SK-N-SH treated with all-trans-retinoic acid at 6 μM for 48 hours (cell line): Measurements from ENCODE around the gene RTF2.
"Not testable (repeated sequence)": the region's sequence is repeated elsewhere in the genome, so short reads cannot be mapped to it uniquely, and the experiment has no call there.

Experiments
- ATAC-seq: fragments of 200-7000 bp; cut with Tn5 transposase; 3 replicates; pipeline ENCODE4 v1.9.1; 2020; ENCODE audit warnings: mild to moderate bottlenecking, moderate library complexity
- CREB5 ChIP-seq: fragments of 250-450 bp; sonication (Bioruptor Pico); IDR thresholded peaks from 2 replicates; pipeline ENCODE4 v1.5.1; 2020; ENCODE audit warnings: low read depth, mild to moderate bottlenecking, moderate library complexity
- CSDC2 ChIP-seq: fragments of 250-450 bp; sonication (Bioruptor Pico); IDR thresholded peaks from 2 replicates; pipeline ENCODE4 v1.5.0; 2020; ENCODE audit warnings: mild to moderate bottlenecking, moderate library complexity
- CSRNP3 ChIP-seq: fragments of 250-450 bp; sonication (Bioruptor Pico); IDR thresholded peaks from 2 replicates; pipeline ENCODE4 v1.5.1; 2021; ENCODE audit warnings: mild to moderate bottlenecking, moderate library complexity
- ESRRG ChIP-seq: fragments of 250-450 bp; sonication (Bioruptor Pico); IDR thresholded peaks from 2 replicates; pipeline ENCODE4 v1.6.1; 2021; ENCODE audit warnings: mild to moderate bottlenecking
- GLIS3 ChIP-seq: fragments of 250-450 bp; sonication (Bioruptor Pico); IDR thresholded peaks from 2 replicates; pipeline ENCODE4 v1.5.0; 2020; ENCODE audit warnings: mild to moderate bottlenecking, moderate library complexity
- ISL1 ChIP-seq: fragments of 250-450 bp; sonication (Bioruptor Pico); IDR thresholded peaks from 2 replicates; pipeline ENCODE4 v2.1.2; 2022; ENCODE audit warnings: mild to moderate bottlenecking, moderate library complexity
- OSR1 ChIP-seq: fragments of 250-450 bp; sonication (Bioruptor Pico); IDR thresholded peaks from 2 replicates; pipeline ENCODE4 v1.8.0; 2022; ENCODE audit warnings: moderate library complexity, mild to moderate bottlenecking, inconsistent platforms
- PPARA ChIP-seq: fragments of 250-450 bp; sonication (Bioruptor Pico); IDR thresholded peaks from 2 replicates; pipeline ENCODE4 v1.5.0; 2020; ENCODE audit warnings: mild to moderate bottlenecking, borderline replicate concordance
- RARB ChIP-seq: fragments of 250-450 bp; sonication (Bioruptor Pico); IDR thresholded peaks from 2 replicates; pipeline ENCODE4 v1.8.0; 2021; ENCODE audit warnings: mild to moderate bottlenecking, moderate library complexity
- SNAI2 ChIP-seq: fragments of 250-450 bp; sonication (Bioruptor Pico); IDR thresholded peaks from 2 replicates; pipeline ENCODE4 v1.5.0; 2020; ENCODE audit warnings: mild to moderate bottlenecking, moderate library complexity
- TCF4 ChIP-seq: fragments of 250-450 bp; sonication (Bioruptor Pico); IDR thresholded peaks from 2 replicates; pipeline ENCODE4 v1.8.0; 2021; ENCODE audit warnings: mild to moderate bottlenecking, moderate library complexity, borderline replicate concordance
- TOX ChIP-seq: fragments of 250-450 bp; sonication (Bioruptor Pico); IDR thresholded peaks from 2 replicates; pipeline ENCODE4 v1.8.0; 2021; ENCODE audit warnings: mild to moderate bottlenecking, moderate library complexity, borderline replicate concordance
- ZC3H10 ChIP-seq: fragments of 250-450 bp; sonication (Bioruptor Pico); IDR thresholded peaks from 2 replicates; pipeline ENCODE4 v1.5.1; 2021; ENCODE audit warnings: mild to moderate bottlenecking, moderate library complexity
- ZFP3 ChIP-seq: fragments of 250-450 bp; sonication (Bioruptor Pico); IDR thresholded peaks from 2 replicates; pipeline ENCODE4 v1.5.0; 2020; ENCODE audit warnings: mild to moderate bottlenecking, moderate library complexity
- ZFP30 ChIP-seq: fragments of 450-650 bp; formaldehyde crosslinking; IDR thresholded peaks from 2 replicates; pipeline ENCODE4 v1.5.0; 2022; ENCODE audit warnings: mild to moderate bottlenecking, moderate library complexity
- ZNF565 ChIP-seq: fragments of 450-650 bp; formaldehyde crosslinking; conservative IDR thresholded peaks from 2 replicates; pipeline ENCODE4 v1.5.0; 2020; ENCODE audit warnings: low read depth, mild to moderate bottlenecking, moderate library complexity
- ZNF70 ChIP-seq: fragments of 450-650 bp; formaldehyde crosslinking; IDR thresholded peaks from 2 replicates; pipeline ENCODE4 v1.5.0; 2020; ENCODE audit warnings: mild to moderate bottlenecking, moderate library complexity
- ZNF8 ChIP-seq: fragments of 450-650 bp; formaldehyde crosslinking; IDR thresholded peaks from 2 replicates; pipeline ENCODE4 v1.5.0; 2020; ENCODE audit warnings: mild to moderate bottlenecking, moderate library complexity
- TF ChIP-seq, protein P1 (sequence below): fragments of 250-450 bp; sonication (Bioruptor Pico); IDR thresholded peaks from 2 replicates; pipeline ENCODE4 v1.5.0; 2020; ENCODE audit warnings: mild to moderate bottlenecking, moderate library complexity
- TF ChIP-seq, protein P2 (sequence below): fragments of 250-450 bp; sonication (Bioruptor Pico); IDR thresholded peaks from 2 replicates; pipeline ENCODE4 v1.8.0; 2021; ENCODE audit warnings: low read depth, mild to moderate bottlenecking, moderate library complexity, borderline replicate concordance

RTF2 gene

GRCh38 chr20:56519551-56519950 lies 51.1 kb downstream of the RTF2 start:
- TF ChIP-seq, protein P1, sequence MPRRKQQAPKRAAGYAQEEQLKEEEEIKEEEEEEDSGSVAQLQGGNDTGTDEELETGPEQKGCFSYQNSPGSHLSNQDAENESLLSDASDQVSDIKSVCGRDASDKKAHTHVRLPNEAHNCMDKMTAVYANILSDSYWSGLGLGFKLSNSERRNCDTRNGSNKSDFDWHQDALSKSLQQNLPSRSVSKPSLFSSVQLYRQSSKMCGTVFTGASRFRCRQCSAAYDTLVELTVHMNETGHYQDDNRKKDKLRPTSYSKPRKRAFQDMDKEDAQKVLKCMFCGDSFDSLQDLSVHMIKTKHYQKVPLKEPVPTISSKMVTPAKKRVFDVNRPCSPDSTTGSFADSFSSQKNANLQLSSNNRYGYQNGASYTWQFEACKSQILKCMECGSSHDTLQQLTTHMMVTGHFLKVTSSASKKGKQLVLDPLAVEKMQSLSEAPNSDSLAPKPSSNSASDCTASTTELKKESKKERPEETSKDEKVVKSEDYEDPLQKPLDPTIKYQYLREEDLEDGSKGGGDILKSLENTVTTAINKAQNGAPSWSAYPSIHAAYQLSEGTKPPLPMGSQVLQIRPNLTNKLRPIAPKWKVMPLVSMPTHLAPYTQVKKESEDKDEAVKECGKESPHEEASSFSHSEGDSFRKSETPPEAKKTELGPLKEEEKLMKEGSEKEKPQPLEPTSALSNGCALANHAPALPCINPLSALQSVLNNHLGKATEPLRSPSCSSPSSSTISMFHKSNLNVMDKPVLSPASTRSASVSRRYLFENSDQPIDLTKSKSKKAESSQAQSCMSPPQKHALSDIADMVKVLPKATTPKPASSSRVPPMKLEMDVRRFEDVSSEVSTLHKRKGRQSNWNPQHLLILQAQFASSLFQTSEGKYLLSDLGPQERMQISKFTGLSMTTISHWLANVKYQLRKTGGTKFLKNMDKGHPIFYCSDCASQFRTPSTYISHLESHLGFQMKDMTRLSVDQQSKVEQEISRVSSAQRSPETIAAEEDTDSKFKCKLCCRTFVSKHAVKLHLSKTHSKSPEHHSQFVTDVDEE: no peak
- TF ChIP-seq, protein P2, sequence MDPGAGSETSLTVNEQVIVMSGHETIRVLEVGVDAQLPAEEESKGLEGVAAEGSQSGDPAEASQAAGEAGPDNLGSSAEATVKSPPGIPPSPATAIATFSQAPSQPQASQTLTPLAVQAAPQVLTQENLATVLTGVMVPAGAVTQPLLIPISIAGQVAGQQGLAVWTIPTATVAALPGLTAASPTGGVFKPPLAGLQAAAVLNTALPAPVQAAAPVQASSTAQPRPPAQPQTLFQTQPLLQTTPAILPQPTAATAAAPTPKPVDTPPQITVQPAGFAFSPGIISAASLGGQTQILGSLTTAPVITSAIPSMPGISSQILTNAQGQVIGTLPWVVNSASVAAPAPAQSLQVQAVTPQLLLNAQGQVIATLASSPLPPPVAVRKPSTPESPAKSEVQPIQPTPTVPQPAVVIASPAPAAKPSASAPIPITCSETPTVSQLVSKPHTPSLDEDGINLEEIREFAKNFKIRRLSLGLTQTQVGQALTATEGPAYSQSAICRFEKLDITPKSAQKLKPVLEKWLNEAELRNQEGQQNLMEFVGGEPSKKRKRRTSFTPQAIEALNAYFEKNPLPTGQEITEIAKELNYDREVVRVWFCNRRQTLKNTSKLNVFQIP (CRISPR knock-in tag): no peak
- no peak for TF ChIP-seq ZC3H10 (CRISPR knock-in tag)
- no peak for TF ChIP-seq ZFP30 (CRISPR knock-in tag)
- TF ChIP-seq CREB5 (CRISPR knock-in tag): no peak
- no peak for TF ChIP-seq TCF4 (CRISPR knock-in tag)
- TF ChIP-seq OSR1 (CRISPR knock-in tag): no peak
- TF ChIP-seq GLIS3 (CRISPR knock-in tag): no peak
- no peak for TF ChIP-seq ZNF8 (CRISPR knock-in tag)
- TF ChIP-seq CSRNP3 (CRISPR knock-in tag): no peak
- TF ChIP-seq ESRRG (CRISPR knock-in tag): no peak
- no peak for TF ChIP-seq ISL1 (CRISPR knock-in tag)
- TF ChIP-seq PPARA: no peak
- TF ChIP-seq ZNF70: no peak
- TF ChIP-seq SNAI2 (CRISPR knock-in tag): no peak
- TF ChIP-seq CSDC2 (CRISPR knock-in tag): no peak
- ATAC-seq: no peak

DNA sequence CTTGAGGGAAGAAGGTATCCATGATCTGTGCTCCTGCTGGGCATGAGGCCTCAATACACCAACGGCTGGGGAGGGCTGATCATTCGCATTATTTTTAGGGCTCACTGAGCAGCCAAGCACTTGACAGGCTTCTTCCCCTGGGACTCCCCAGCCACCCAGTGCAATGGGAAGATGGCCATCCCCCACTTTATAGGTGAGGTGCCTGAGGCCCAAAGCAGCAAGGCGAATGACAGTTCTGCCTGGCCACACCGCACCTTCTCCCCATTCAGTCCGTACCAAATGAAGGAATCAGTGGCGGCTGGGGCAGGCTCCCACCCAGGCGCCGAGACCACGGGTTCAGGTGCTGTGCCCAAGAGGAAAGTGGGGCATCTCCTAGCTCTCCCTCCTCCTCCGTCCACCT lies 51.8 kb downstream of the RTF2 start:
- no peak for TF ChIP-seq GLIS3 (CRISPR knock-in tag)
- TF ChIP-seq, protein P2 (CRISPR knock-in tag): no peak
- TF ChIP-seq TOX (CRISPR knock-in tag): no peak
- TF ChIP-seq RARB (CRISPR knock-in tag): no peak
- ATAC-seq: no peak

GRCh38 chr20:56520746-56521354 lies 52.4 kb downstream of the RTF2 start:
- not testable (repeated sequence) for ATAC-seq

DNA sequence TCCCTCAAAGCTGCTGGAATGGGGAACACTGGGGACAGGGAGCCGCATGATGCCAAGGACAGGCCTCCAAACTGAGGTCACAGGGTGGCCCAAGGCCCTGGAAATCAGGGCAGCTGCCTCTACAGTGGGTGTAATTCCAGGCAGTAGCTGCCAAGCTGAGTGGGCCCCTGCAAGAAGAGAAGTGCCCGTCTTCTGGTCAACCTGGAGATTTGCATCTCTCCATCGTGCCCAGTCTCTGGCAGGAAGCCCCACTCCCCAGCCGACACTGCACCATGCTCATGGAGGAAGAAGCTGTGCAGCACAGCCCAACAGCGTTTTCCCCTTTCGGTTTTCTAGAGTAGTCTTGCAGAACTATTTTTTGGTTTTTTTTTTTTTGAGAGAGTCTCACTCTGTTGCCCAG lies 53.9 kb downstream of the RTF2 start:
- TF ChIP-seq ZNF565: no peak
- no peak for TF ChIP-seq CSDC2 (CRISPR knock-in tag)
- no peak for TF ChIP-seq RARB (CRISPR knock-in tag)
- TF ChIP-seq TOX (CRISPR knock-in tag): no peak
- TF ChIP-seq ESRRG (CRISPR knock-in tag): no peak
- no peak for TF ChIP-seq CSRNP3 (CRISPR knock-in tag)
- no peak for TF ChIP-seq ZFP3 (CRISPR knock-in tag)
- ATAC-seq: peak; percentile 39

DNA sequence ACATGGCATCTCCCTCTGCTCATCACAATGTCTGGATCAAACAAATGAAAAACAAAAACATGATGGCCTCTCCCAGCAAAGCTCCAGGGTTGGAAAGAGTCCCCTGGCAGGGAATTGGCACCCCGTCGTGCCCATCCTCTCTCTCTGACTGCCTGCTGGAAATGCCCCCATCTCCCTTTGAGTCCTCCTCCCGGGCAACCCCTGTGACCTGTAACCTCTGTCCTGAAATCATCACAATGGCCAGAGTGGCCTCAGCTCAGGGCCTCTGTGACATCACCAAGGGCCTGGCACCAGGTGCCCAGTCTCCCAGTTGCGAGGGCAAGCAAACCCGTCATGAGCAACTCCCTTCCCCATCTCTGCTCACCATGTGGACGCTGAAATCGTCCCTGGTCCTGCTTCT lies 56.0 kb downstream of the RTF2 start, which contains the start of gene FAM209A:
Gene FAM209A (plus strand): TSS at position 301 of the 400 bp plus-strand sequence. CDS start 65 bp downstream, at position 366.
- ATAC-seq: not testable (repeated sequence)
